ENCODE data around the gene ARSG.
"Not testable (repeated sequence)": the region's sequence is repeated elsewhere in the genome, so short reads cannot be mapped to it uniquely, and the experiment has no call there.

Gene ARSG

DNA sequence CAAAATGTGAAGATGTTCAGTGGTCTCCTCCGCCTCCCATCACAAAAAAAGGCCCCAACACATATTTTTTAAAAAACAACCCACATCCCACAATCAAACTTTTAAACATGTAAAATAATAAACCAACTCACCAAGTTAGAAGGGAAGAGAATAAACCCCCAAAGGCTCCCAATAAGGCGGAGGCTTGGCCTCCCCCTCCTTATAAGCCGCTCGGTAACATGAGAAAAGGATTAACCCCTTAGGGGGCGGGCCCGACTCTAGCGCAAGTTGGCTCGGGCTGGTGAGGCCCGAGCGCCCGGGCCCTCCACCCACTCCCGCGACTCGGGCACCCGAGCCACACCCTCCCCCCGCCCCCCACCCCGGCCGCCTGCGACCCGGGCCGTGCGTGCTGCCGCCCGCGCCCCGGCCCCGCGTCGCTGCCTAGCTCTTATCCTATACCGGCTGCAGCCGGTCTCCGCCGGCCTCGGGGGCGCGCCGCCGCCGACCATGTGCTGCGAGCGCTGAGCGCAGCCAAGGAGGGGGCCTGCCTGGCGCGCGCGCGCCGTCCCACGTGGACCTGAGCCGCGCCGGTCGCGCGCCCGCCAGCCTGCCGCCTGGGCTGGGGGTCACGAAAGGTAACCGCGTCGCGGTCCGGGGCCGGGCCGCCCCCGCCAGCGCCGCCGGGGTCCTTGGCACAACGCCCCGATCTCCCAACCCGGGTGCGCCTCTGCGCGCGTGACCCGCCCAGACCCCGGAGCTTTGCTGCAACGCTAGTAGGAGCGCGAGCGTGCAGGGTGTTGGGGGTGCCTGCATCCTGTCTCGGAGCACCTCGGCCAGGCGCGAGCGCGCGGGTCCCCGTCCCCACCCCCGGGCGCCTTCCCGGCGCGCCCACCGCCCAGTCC, at the start of gene ARSG, which contains the start of gene SLC16A6:
Gene ARSG, plus strand, starts transcription at position 541 of the 881 bp plus-strand sequence. CDS start 15,999 bp downstream, outside the sequence.
Gene SLC16A6, minus strand, starts transcription at position 173 of the 881 bp plus-strand sequence. CDS start 12,807 bp downstream, outside the sequence.
- no peak for DNase-seq (ENCODE audit: low spot score)

DNA sequence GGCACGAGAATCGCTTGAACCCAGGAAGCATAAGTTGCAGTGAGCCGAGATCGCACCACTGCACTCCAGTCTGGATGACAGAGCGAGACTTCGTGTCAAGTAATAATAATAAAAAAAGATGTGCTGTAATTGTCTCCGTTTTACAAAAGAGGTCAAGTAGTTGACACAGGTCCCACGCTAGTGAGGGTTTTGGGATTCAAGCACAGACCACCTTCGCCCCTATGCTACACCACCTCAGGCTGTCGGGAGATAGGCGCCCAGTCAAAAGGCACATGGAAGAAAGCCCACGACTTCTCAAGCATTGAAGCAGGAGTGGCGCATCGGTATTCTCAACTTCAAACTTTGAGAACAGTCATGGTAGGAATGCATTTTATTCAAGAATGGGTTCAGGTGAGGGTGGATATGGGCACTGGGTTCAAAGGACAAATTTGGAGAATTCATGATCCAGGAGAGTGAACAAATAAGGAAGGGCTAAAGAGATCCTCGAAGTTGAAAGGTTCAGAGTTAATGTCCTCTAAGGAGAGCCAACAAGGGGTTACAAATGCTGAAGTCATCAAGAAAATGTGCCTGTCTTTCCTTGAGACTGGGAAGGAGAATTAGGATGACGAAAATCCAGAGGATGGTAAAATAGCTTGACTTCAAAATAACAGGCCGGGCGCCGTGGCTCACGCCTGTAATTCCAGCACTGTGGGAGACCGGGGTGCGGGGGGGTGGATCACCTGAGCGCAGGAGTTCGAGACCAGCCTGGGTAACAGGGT, 44.8 kb upstream of the ARSG start:
- DNase-seq (ENCODE audit: low spot score), result no peak

GRCh38 chr17:68247445-68248198, 43.7 kb upstream of the ARSG start, which contains the start of gene AMZ2:
Gene AMZ2 (plus strand): TSS chr17:68248043. CDS start chr17:68250188, 2,145 bp downstream.
- DNase-seq (ENCODE audit: low spot score), result peak; percentile 95

DNA sequence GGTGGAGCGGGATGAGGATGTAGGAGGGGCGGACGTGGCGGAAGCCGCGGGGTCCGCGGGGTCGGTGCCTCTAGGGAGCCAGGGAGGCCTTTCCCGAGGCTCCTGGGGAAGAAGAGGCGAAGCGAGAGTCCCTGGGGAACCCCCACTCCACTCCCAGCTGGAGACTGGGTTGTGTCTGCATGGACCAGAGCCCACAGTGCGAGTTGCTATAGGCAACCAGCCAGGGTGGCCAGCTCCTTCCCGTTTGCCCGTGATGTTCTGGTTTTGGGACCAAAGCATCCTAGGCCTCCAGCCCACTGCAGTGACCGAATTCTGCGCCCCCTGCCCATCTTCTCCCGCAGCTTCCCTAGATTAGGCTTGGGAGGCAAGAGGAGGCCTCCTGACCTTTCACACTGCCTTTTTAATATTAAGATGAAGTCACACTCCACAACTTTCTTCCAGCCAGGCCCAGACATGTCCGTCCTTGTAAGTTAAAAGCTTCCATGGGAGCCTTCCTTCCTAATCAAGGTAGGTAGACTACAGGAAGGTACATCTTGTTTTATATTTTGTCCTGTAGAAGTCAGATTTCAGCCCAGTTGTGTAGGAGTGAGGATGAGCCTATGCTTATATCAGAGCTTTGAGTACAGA, 43.0 kb upstream of the ARSG start:
- peak; percentile 53 for DNase-seq (ENCODE audit: low spot score)

DNA sequence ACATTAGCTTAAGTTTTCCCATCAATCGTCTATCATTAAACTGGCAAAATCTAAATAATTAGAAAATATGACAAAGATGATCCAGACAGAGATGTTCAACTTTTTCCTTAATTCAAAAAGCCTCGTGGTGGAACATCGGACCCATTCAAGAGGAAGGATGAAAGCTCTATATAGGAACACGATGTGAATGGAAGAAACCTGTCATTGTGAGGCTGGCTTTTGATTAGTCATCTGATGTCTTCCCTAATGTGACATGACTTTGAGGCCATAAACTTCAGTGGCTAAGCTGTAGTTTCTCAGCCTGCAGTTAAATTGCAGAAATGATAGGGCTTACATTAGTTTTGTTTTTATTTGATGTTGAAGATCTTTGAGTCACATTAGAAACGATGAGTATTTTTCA, 42.4 kb upstream of the ARSG start:
- peak; percentile 13 for DNase-seq (ENCODE audit: low spot score)

DNA sequence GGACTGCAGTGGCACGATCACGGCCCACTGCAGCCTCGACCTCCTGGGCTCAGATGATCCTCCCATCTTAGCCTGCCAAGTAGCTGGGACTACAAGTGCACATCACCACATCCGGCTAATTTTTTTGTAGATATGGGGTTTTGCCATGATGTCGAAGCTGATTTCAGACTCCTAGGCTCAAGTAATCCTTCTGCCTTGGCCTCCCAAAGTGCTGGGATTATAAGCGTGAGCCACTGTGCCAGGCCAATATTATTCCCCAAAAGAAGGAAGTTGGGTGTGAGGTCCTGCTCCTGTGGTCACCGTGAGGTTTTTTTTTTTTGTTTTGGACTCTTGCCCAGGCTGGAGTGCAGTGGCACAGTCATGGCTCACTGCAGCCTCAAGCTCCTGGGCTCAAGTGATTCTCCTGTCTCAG, 41.9 kb upstream of the ARSG start:
- DNase-seq (ENCODE audit: low spot score), result no peak

DNA sequence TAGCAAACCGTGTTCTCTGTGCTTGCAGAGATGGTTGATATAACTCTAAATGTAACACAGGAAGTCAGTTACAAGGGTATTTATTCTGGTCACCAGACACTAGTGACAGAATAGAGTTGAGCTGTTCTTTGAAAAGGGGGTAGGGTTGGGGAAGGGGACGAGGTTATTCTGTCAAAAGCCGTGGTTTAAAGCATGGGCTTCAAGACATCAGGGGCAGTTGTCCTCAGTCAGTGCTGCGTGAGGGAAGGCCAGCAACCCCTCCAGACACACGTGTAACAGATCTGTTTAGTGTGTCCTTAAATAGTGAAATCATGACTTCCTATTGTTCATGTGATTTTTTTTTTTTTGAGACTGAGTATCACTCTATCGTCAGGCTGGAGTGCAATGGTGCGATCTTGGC, 37.9 kb upstream of the ARSG start:
- not testable (repeated sequence) for DNase-seq (ENCODE audit: low spot score)

DNA sequence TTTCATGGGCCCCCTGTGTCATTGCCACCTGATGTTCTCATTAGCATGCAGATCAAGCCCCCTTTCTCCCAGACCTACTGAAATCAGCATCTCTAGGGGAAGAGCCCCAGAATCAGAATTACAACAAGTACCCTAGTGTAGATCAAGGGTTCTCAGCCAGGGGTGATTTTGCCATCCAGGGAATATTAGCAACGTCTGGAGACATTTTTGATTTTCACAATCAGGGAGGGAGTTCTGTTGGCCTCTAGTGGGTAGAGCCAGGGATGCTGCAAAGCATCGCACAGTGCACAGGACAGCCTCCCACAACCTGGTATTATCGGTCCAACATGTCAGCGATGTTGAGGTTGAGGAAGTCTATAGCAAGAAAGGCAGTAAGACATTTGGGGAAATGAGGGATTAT, 36.1 kb upstream of the ARSG start:
- DNase-seq (ENCODE audit: low spot score), result no peak

DNA sequence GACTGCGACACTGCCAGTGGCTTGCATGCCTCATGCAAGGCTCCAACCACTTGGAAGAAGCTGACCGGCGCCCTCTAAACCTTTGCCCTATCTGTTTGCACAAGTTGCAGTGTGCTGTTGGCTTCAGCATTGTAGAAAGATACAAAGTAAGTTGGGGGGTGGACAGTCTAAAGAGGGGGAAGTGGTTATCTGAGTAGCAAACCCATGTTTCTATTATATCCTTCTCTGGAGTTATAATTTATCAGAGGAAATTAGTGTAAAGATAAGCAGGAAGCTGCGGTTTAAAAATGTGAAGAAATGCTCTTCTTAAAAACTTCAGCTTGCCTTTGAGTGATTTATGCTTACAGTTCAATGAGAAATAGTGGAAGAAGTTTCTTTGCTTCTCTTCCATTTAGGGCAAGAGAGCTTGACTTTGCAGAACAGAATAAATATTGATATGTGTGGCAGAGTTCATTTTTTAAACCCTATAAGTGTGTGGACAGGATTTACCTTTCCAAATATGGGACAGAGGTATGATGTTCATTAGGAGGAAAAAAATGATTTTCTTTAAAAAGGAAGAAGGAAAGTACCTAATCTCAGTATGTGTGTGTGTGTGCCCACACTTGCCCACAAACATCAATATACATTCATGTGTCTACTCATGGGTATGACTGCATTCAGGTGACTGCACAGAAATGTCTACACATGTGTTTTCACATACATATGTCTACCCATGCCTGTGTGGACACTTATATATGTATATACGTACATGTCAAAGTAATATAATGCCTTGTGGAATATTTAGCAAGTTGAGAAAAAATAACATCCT, 35.4 kb upstream of the ARSG start:
- no peak for DNase-seq (ENCODE audit: low spot score)

DNA sequence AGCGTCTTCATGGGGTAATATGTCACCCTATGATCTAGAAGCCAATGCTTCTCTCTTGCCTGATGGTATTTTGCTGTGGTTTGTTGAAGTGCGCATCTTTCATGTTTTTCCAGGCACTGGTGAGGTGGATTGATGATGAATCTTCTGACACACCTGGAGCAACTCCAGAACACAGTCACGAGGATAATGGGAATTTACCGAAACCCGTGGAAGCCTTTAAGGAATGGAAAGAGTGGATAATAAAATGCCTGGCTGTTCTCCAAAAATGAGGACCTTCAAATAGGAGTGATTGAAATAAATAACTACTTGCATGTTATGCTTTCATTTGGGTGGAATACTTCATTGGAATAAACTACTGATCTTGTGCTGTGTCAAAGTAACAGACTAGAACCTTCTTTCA, 34.6 kb upstream of the ARSG start:
- DNase-seq (ENCODE audit: low spot score), result not testable (repeated sequence)

GRCh38 chr17:68257934-68258333, 33.4 kb upstream of the ARSG start:
- DNase-seq (ENCODE audit: low spot score), result no peak

DNA sequence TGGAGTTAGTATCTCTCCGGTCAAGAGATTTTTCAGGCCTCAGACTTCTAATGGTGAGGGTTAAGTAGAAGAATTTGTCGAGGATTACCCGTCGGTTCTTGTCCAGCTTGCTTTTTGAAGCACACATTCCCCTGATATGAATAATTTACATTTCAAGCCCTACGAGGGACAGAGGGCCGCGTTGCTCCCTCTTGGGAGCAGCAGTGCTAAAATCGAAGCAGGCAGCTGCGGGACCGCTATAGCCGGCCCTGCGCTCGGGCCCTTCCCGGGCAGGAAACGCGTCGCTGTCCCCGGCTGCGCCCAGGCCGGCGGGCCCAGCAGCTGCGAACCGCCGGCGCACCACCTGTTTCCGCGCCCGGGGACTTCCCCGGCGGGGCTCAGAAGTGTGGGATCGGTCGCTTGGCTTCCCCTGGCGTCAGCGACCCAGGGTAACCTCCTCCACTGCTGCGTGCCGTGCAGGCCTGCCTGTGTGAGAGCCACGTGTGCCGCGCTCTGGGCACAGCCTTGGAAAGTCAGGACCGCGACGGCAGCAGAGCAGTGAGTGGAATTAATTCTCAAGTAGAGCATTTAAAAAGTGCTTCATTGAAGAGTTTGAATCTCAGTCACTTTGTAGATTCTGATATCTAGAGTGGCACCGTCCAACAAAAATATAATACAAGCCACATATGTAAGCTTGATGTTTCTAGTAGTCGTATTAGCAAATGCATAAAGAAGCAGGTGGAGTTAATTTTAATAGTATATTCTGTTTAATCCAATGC, 32.2 kb upstream of the ARSG start:
- DNase-seq (ENCODE audit: low spot score), result not testable (repeated sequence)

- DNase-seq (ENCODE audit: low spot score), result not testable (repeated sequence)
Observed at GRCh38 chr17:68259648-68259951, 31.7 kb upstream of the ARSG start.

DNA sequence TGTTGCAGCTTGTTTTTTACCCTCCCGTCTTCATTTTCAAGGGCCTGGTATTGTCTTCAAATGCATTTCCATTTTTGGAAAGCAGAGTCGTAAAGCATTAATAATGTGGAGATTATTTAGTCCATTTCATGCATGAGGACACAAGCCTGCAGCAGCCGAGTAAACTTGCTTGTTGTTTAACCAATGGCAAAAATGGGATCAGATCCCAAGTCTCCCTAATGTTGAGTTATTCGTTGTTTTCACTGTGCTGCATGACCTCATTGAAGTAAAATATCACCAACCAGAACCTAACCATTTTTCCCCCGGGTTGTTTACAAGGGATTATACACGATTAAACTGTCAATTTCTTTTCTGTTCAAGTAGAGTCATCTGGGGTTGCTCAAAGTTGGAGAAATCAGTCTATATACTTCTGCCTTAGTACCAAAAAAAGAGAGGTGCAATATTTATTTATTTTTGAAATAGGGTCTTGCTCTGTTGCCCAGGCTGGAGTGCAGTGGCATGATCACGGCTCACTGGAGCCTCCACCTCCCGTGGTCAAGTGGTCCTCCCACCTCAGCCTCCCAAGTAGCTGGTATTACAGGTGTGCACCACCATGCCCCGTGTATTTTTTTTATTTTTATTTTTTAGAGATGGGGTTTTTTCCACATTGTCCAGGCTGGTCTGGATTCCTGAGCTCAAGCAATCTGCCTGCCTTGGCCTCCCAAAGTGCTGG, 31.1 kb upstream of the ARSG start:
- DNase-seq (ENCODE audit: low spot score), result no peak

GRCh38 chr17:68262467-68262866, 28.8 kb upstream of the ARSG start:
- not testable (repeated sequence) for DNase-seq (ENCODE audit: low spot score)

DNA sequence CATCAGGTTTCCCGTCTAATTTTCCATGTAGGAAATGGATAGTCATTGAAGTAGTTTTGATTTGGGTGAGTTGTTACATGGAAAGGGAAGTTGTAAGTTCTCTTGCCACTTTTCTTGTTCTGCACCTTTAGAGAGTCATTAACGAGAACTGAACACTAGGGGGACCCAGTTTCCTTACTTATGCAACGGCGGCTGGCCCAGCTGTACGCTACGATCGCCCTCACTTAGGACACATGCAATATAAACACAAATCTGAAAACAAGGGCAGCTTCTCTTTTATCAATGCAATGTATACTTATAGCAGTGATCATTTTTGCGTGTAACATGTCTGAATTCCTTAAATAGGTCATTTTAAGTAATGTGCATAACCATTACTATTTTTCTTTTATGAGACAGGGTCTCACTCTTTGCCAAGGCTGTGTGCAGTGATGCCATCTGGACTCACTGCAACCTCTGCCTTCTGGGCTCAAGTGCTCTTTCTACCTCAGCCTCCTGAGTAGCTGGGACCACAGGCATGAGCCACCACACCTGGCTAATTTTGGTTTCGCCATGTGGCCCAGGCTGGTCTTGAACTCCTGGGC, 28.1 kb upstream of the ARSG start:
- DNase-seq (ENCODE audit: low spot score), result peak; percentile 34

GRCh38 chr17:68265833-68266232, 25.5 kb upstream of the ARSG start:
- DNase-seq (ENCODE audit: low spot score), result not testable (repeated sequence)

- DNase-seq (ENCODE audit: low spot score), result no peak
Observed at GRCh38 chr17:68273722-68274121, 17.6 kb upstream of the ARSG start.

GRCh38 chr17:68276339-68276738, 15.0 kb upstream of the ARSG start:
- DNase-seq (ENCODE audit: low spot score), result not testable (repeated sequence)

Measured in hematopoietic multipotent progenitor cell treated with erythropoietin and hydrocortisone succinate and interleukin-3 and kit ligand, for 15 days (in vitro differentiated cells).